DND-41 (cell line): ENCODE data around the gene PIGS.

Experiments used
- ATAC-seq: fragments of 200-7000 bp; cut with Tn5 transposase; 3 replicates; pipeline ENCODE4 v1.9.1; 2021; ENCODE audit warnings: low read depth; ENCODE audit not compliant: insufficient read depth
- DNase-seq: peaks from one replicate; pipeline ENCODE4 v3.0.0-alpha.2; 2020
- H2AFZ ChIP-seq: 2 replicates; pipeline ENCODE4 v1.6.0; 2012; ENCODE audit warnings: low read depth, low read length
- H3K27ac ChIP-seq: 2 replicates; pipeline ENCODE4 v1.5.1; 2012; ENCODE audit warnings: low read length, inconsistent platforms
- H3K27me3 ChIP-seq: fragments of 200-600 bp; sonication (generic); 2 replicates; pipeline ENCODE4 v1.6.0; 2012; ENCODE audit warnings: low read length, mild to moderate bottlenecking, inconsistent platforms; ENCODE audit not compliant: insufficient read depth, poor library complexity
- H3K36me3 ChIP-seq: 2 replicates; pipeline ENCODE4 v1.5.1; 2012; ENCODE audit warnings: low read length, inconsistent platforms; ENCODE audit not compliant: insufficient read depth
- H3K4me1 ChIP-seq: 2 replicates; pipeline ENCODE4 v1.5.1; 2012; ENCODE audit warnings: mild to moderate bottlenecking, low read length; ENCODE audit not compliant: insufficient read depth
- H3K4me2 ChIP-seq: 2 replicates; pipeline ENCODE4 v1.6.0; 2012; ENCODE audit warnings: mild to moderate bottlenecking, moderate library complexity, low read length, inconsistent platforms; ENCODE audit not compliant: insufficient read depth
- H3K4me3 ChIP-seq, 2 experiments: fragments of 200-600 bp in 1 of 2; shearing (Covaris generic) in 1 of 2; 2 replicates each; pipeline ENCODE4 v1.5.1; 2012 to 2016; ENCODE audit warnings: inconsistent platforms in 2 of 2, low read length in 2 of 2, mild to moderate bottlenecking in 2 of 2, low read depth in 1 of 2, moderate library complexity in 1 of 2
- H3K79me2 ChIP-seq: 2 replicates; pipeline ENCODE4 v1.6.0; 2012; ENCODE audit warnings: low read length, inconsistent platforms; ENCODE audit not compliant: insufficient read depth
- H3K9ac ChIP-seq: 2 replicates; pipeline ENCODE4 v1.6.0; 2012; ENCODE audit warnings: low read depth, mild to moderate bottlenecking, inconsistent platforms, low read length, moderate library complexity
- H3K9me3 ChIP-seq: 2 replicates; pipeline ENCODE4 v1.5.1; 2012; ENCODE audit warnings: low read length, moderate library complexity, mild to moderate bottlenecking, inconsistent platforms; ENCODE audit not compliant: insufficient read depth, severe bottlenecking
- H4K20me1 ChIP-seq: 2 replicates; pipeline ENCODE4 v1.6.0; 2012; ENCODE audit warnings: low read length; ENCODE audit not compliant: insufficient read depth
- EZH2 ChIP-seq: IDR thresholded peaks from 3 replicates; pipeline ENCODE4 v1.6.1; 2012; ENCODE audit warnings: borderline replicate concordance, low read depth, mild to moderate bottlenecking, moderate library complexity, low read length, inconsistent platforms; ENCODE audit not compliant: severe bottlenecking
- TF ChIP-seq, protein P1 (sequence below): IDR thresholded peaks from 2 replicates; pipeline ENCODE4 v1.5.1; 2012; ENCODE audit warnings: borderline replicate concordance, low read length, moderate library complexity, mild to moderate bottlenecking; ENCODE audit not compliant: poor library complexity, severe bottlenecking; ENCODE audit errors: extremely low read depth

PIGS gene

DNA sequence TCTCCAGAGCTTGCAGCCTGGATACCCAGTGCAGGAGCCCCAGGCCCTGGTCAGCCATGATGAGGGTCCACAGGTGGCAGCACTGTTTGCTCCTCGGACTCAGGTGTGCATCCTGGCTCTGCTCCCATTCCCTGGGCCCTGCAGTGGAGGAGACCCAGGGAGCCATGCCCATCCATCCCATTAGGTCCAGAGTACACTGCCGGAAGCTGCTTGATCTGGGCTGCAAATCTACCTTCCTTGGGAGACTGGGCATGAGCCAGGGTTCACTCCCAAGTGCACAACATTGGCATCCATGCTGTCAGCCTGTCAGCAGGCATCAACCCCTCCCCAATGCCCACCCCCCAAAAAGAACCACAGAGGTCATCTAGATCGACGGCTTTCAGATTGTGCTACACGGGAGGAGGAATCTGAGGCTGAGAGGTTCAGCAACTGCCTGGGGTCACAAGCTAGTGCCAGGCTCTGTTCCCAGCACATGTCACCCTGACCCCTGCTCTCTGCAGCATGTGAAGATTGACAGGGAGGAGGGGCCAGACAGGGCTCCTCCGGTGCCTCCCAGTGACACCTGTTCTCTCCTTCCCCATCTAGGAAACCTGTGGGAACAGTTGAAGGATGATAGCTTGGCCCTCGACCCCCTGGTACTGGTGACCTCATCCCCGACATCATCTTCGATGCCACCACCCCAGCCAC is 34.6 kb downstream of the PIGS start:
- Histone ChIP-seq H3K9ac (no peak overlapping the region), H3K27me3 (peaks cover 13% of the 10 kb centered on the region), H3K4me3 (no peak overlapping the region), H3K27ac (no peak overlapping the region), H3K4me1 (no peaks in the 10 kb centered on the region), H3K4me2 (no peak overlapping the region), H3K79me2 (no peaks in the 10 kb centered on the region), H4K20me1 (no peaks in the 10 kb centered on the region; the same call in 1 of the 2 replicates), H3K36me3 (no peaks in the 10 kb centered on the region), H3K9me3 (no peaks in the 10 kb centered on the region), H2AFZ (no peak overlapping the region)
- no peak for ATAC-seq
- DNase-seq = no peak
- TF ChIP-seq, protein P1, sequence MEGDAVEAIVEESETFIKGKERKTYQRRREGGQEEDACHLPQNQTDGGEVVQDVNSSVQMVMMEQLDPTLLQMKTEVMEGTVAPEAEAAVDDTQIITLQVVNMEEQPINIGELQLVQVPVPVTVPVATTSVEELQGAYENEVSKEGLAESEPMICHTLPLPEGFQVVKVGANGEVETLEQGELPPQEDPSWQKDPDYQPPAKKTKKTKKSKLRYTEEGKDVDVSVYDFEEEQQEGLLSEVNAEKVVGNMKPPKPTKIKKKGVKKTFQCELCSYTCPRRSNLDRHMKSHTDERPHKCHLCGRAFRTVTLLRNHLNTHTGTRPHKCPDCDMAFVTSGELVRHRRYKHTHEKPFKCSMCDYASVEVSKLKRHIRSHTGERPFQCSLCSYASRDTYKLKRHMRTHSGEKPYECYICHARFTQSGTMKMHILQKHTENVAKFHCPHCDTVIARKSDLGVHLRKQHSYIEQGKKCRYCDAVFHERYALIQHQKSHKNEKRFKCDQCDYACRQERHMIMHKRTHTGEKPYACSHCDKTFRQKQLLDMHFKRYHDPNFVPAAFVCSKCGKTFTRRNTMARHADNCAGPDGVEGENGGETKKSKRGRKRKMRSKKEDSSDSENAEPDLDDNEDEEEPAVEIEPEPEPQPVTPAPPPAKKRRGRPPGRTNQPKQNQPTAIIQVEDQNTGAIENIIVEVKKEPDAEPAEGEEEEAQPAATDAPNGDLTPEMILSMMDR = no peak
- no peak for TF ChIP-seq EZH2

DNA sequence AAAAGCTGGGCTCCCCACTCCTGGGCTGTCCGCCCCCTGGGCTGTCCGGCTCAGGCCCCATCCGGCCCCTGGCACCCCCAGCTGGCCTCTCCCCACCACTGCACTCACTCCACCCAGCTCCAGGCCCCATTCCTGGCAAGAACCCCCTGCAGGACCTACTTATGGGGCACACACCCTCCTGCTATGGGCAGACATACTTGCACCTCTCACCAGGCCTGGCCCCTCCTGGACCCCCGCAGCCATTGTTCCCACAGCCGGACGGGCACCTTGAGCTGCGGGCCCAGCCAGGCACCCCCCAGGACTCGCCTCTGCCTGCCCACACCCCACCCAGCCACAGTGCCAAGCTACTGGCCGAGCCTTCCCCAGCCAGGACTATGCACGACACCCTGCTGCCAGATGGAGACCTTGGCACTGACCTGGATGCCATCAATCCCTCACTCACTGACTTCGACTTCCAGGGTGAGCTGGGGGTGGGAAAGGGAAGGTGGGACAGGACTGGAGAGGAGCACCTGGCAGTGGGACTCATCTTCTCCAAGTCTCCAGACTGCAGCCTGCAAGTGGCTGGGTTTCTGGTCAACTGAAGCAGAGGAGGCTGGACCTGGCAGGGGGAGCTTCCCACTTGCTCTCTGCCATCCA is 36.5 kb downstream of the PIGS start:
- H3K4me2 ChIP-seq = no peak overlapping the region
- DNase-seq (no peak), ATAC-seq (no peak)
- H3K9me3 ChIP-seq = no peaks in the 10 kb centered on the region
- H3K27ac ChIP-seq = no peak overlapping the region
- no peaks in the 10 kb centered on the region; the same call in none of the 2 replicates for H4K20me1 ChIP-seq
- H3K79me2 ChIP-seq = no peaks in the 10 kb centered on the region
- no peak overlapping the region for H3K4me3 ChIP-seq
- H3K9ac ChIP-seq = no peak overlapping the region
- H3K27me3 ChIP-seq = peaks cover 20% of the 10 kb centered on the region
- TF ChIP-seq, protein P1 = no peak
- TF ChIP-seq EZH2 = no peak
- H2AFZ ChIP-seq = no peak overlapping the region
- no peaks in the 10 kb centered on the region for H3K4me1 ChIP-seq
- no peaks in the 10 kb centered on the region for H3K36me3 ChIP-seq

DNA sequence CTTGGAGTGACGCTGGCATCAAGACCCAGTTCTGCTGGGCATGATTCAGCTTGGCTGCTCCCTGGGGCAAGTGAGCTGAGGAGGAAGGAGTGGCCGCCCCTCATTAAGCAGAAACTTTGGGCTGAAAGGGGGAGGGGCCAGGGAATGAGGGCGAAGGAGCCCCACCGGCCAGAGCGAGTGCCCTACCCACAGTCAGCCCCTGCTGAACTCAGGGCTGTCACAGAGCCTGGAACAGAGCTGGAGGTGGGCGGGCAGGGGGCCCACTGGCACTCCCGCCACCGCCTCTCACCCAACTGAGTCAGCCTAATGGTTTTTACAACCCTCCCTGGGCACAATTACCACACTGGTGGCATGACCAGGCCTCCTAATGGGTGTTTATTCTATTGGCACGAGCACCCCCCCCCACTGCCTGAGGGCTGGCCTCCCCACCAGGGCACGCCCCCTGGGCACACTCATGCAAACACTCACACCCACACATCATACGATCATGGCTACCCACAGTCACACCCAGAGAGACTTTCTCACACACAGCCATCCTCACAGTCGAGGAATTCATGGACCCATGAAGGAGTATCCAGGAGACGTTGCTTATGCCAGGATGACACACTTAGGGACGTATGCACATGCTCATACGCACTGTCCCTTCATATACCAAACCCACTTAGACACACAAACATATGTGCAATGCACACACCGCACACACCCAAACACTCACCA is 38.1 kb downstream of the PIGS start:
- Histone ChIP-seq H2AFZ (no peak overlapping the region), H3K36me3 (no peaks in the 10 kb centered on the region), H3K9me3 (no peaks in the 10 kb centered on the region), H3K4me2 (no peak overlapping the region), H4K20me1 (no peaks in the 10 kb centered on the region; the same call in none of the 2 replicates), H3K9ac (no peak overlapping the region), H3K27ac (no peak overlapping the region), H3K4me3 (no peak overlapping the region), H3K79me2 (no peaks in the 10 kb centered on the region), H3K4me1 (no peaks in the 10 kb centered on the region), H3K27me3 (peaks cover 20% of the 10 kb centered on the region)
- ATAC-seq = no peak
- DNase-seq = no peak
- TF ChIP-seq, protein P1 = no peak
- no peak for TF ChIP-seq EZH2
